Muscle of back (tissue), 11 donors: Measurements from ENCODE around the gene F2R. TPM values are rescaled to one million over a fixed set of nuclear protein-coding genes. Genes with fewer than 3 reads are reported as not detected.

Experiments
- DNase-seq, 3 donors: peaks; one replicate each; pipeline versions ENCODE4 v3.0.0 to v3.0.0-alpha.2; 2013
- polyA plus RNA-seq, 10 donors: library from polyadenylated mRNA; unstranded; fragments of 120-200 nt; gene quantifications; one replicate each; pipeline ENCODE4 v1.2.1, GENCODE V29; 2013; ENCODE audit not compliant: insufficient read length in 10 of 10

The F2R gene
- polyA plus RNA-seq, 10 donors = 22.8 to 61.6 (median 27.8) TPM

GRCh38 chr5:76689321-76690036, 26.4 kb upstream of the F2R start:
- peak in 1 of 3 donors; percentile 95 for DNase-seq

GRCh38 chr5:76690037-76690679, 25.8 kb upstream of the F2R start:
- no peak for DNase-seq

- DNase-seq = peak in 2 of 3 donors; percentile 19 to 50
These were observed 25.0 kb upstream of the F2R start for GRCh38 chr5:76690704-76691466.

GRCh38 chr5:76691467-76692273, 24.3 kb upstream of the F2R start:
- peak; percentile 18 to 77 (median 45) for DNase-seq

- DNase-seq = no peak
These were observed 23.7 kb upstream of the F2R start for GRCh38 chr5:76692274-76692540.

GRCh38 chr5:76692651-76693050, 23.3 kb upstream of the F2R start:
- no peak for DNase-seq

- no peak for DNase-seq
These were observed 22.8 kb upstream of the F2R start for GRCh38 chr5:76693141-76693540.

GRCh38 chr5:76694317-76694716, 21.6 kb upstream of the F2R start:
- DNase-seq = no peak

- no peak for DNase-seq
These were observed 20.6 kb upstream of the F2R start for GRCh38 chr5:76695346-76695745.

- DNase-seq = no peak
These were observed 19.7 kb upstream of the F2R start for GRCh38 chr5:76696251-76696650.

GRCh38 chr5:76697670-76698069, 18.3 kb upstream of the F2R start:
- no peak for DNase-seq

GRCh38 chr5:76700571-76700970, 15.4 kb upstream of the F2R start:
- no peak for DNase-seq

- peak in 1 of 3 donors; percentile 78 for DNase-seq
These were observed 14.6 kb upstream of the F2R start for GRCh38 chr5:76701298-76701697.

GRCh38 chr5:76703707-76704106, 12.2 kb upstream of the F2R start:
- no peak for DNase-seq

- no peak for DNase-seq
These were observed 11.7 kb upstream of the F2R start for GRCh38 chr5:76704131-76704663.

- DNase-seq = no peak
These were observed 10.4 kb upstream of the F2R start for GRCh38 chr5:76705574-76705973.

GRCh38 chr5:76709762-76710161, 6.2 kb upstream of the F2R start:
- peak in 1 of 3 donors; percentile 69 for DNase-seq

GRCh38 chr5:76710991-76711390, 4.9 kb upstream of the F2R start:
- no peak for DNase-seq

- DNase-seq = peak in 1 of 3 donors; percentile 54
These were observed 1.0 kb upstream of the F2R start for GRCh38 chr5:76714751-76715485.

- DNase-seq = peak in 2 of 3 donors; percentile 61 to 86
These were observed 515 bp upstream of the F2R start for GRCh38 chr5:76715486-76715735.

GRCh38 chr5:76716456-76717157, 681 bp downstream of the F2R start:
- no peak for DNase-seq
